NT2/D1 (cell line): ENCODE data around the gene PJA2.

ENCODE experiments used
- DNase-seq: peaks from one replicate; pipeline ENCODE4 v3.0.0-alpha.2; 2011; ENCODE audit warnings: low read depth, low spot score
- H3K27me3 ChIP-seq: 2 replicates; pipeline ENCODE4 v1.6.0; 2011; ENCODE audit warnings: mild to moderate bottlenecking; ENCODE audit not compliant: insufficient read length, insufficient read depth
- H3K36me3 ChIP-seq: 2 replicates; pipeline ENCODE4 v1.6.1; 2011; ENCODE audit warnings: mild to moderate bottlenecking, low read length, mixed read lengths; ENCODE audit not compliant: insufficient read depth, insufficient read length
- H3K4me1 ChIP-seq: 2 replicates; pipeline ENCODE4 v1.5.1; 2011; ENCODE audit not compliant: insufficient read depth, insufficient read length
- H3K4me3 ChIP-seq: 2 replicates; pipeline ENCODE4 v1.5.1; 2011; ENCODE audit warnings: low read depth; ENCODE audit not compliant: insufficient read length
- H3K9ac ChIP-seq: 2 replicates; pipeline ENCODE4 v1.6.0; 2011; ENCODE audit warnings: low read depth; ENCODE audit not compliant: insufficient read length
- H3K9me3 ChIP-seq: 2 replicates; pipeline ENCODE4 v1.5.1; 2011; ENCODE audit warnings: mild to moderate bottlenecking, low read length; ENCODE audit not compliant: insufficient read depth
- SUZ12 ChIP-seq: IDR thresholded peaks from 2 replicates; pipeline ENCODE4 v1.6.1; 2011; ENCODE audit not compliant: insufficient read length, insufficient read depth; ENCODE audit errors: extremely low read depth
- YY1 ChIP-seq: IDR thresholded peaks from 2 replicates; pipeline ENCODE4 v1.6.1; 2011; ENCODE audit not compliant: insufficient read length, insufficient read depth
- ZNF274 ChIP-seq: IDR thresholded peaks from 2 replicates; pipeline ENCODE4 v1.6.1; 2011; ENCODE audit warnings: mild to moderate bottlenecking, low read depth, low read length

The PJA2 gene

GRCh38 chr5:109394806-109395205 is 15.0 kb downstream of the PJA2 start:
- H3K9me3 ChIP-seq: no peaks in the 10 kb centered on the region
- TF ChIP-seq ZNF274: no peak
- TF ChIP-seq YY1: no peak
- TF ChIP-seq SUZ12: no peak
- H3K4me3 ChIP-seq: no peak overlapping the region
- H3K4me1 ChIP-seq: no peaks in the 10 kb centered on the region
- H3K27me3 ChIP-seq: no peaks in the 10 kb centered on the region
- H3K9ac ChIP-seq: no peak overlapping the region
- DNase-seq: no peak
- no peaks in the 10 kb centered on the region for H3K36me3 ChIP-seq

- Histone ChIP-seq H3K9me3 (no peaks in the 10 kb centered on the region), H3K9ac (no peak overlapping the region), H3K4me1 (no peaks in the 10 kb centered on the region), H3K36me3 (no peaks in the 10 kb centered on the region), H3K4me3 (no peak overlapping the region), H3K27me3 (no peaks in the 10 kb centered on the region)
- no peak for TF ChIP-seq YY1
- TF ChIP-seq ZNF274: no peak
- no peak for TF ChIP-seq SUZ12
- DNase-seq: no peak
These were observed 19.6 kb downstream of the PJA2 start for GRCh38 chr5:109390188-109390587.

DNA sequence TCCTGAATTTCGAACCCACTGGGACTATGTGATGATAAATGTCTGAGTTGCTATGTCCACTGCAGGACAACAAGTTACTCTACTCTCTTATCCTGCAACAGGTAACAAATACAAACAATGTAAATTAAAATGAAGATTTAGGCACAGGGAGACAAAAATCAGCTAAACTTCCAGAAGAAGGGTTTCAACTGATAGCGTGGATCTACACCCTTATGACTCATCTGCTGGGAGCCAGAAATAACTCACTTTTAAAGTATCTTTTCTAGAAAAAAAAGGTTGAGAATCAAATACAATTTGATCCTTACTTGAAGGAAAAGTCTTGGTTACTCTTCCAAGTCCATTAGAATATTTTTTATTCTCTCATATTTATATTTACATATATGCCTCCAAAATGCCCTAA is 21.4 kb downstream of the PJA2 start:
- Histone ChIP-seq H3K27me3 (no peaks in the 10 kb centered on the region), H3K36me3 (no peaks in the 10 kb centered on the region), H3K9ac (no peak overlapping the region), H3K4me3 (no peak overlapping the region), H3K9me3 (no peaks in the 10 kb centered on the region), H3K4me1 (no peaks in the 10 kb centered on the region)
- no peak for TF ChIP-seq ZNF274
- no peak for TF ChIP-seq SUZ12
- no peak for TF ChIP-seq YY1
- DNase-seq: no peak

GRCh38 chr5:109387408-109387974 is 22.3 kb downstream of the PJA2 start:
- H3K4me1 ChIP-seq: no peaks in the 10 kb centered on the region
- H3K4me3 ChIP-seq: no peak overlapping the region
- no peaks in the 10 kb centered on the region for H3K9me3 ChIP-seq
- no peak overlapping the region for H3K9ac ChIP-seq
- no peaks in the 10 kb centered on the region for H3K27me3 ChIP-seq
- H3K36me3 ChIP-seq: no peaks in the 10 kb centered on the region
- TF ChIP-seq SUZ12: no peak
- no peak for TF ChIP-seq YY1
- TF ChIP-seq ZNF274: no peak
- DNase-seq: no peak

DNA sequence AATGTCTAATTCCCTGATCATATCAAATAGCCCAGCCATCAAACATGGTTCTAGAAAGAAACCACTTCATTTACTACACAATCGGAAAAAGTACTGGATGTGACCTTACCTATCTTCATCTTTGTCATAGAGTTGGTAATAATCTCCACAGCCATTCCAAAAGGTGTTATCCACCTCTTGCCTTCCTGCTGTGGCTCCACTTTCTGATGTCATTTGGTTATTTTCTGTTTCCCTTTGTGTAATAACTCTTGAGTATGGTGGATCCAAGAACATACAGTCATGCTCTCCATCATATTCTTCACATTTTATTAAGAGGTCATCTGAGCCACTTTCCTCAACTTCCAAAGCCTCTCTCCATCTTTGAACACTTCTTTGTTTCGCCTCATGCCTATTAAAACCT is 31.7 kb downstream of the PJA2 start:
- Histone ChIP-seq H3K4me3 (no peak overlapping the region), H3K9ac (no peak overlapping the region), H3K4me1 (no peaks in the 10 kb centered on the region), H3K36me3 (peaks cover 24% of the 10 kb centered on the region), H3K27me3 (no peaks in the 10 kb centered on the region), H3K9me3 (no peaks in the 10 kb centered on the region)
- no peak for DNase-seq
- no peak for TF ChIP-seq YY1
- no peak for TF ChIP-seq SUZ12
- no peak for TF ChIP-seq ZNF274

- no peaks in the 10 kb centered on the region for H3K27me3 ChIP-seq
- H3K9ac ChIP-seq: no peak overlapping the region
- no peaks in the 10 kb centered on the region for H3K4me1 ChIP-seq
- DNase-seq: no peak
- H3K36me3 ChIP-seq: peaks cover 17% of the 10 kb centered on the region
- no peak for TF ChIP-seq ZNF274
- no peak for TF ChIP-seq YY1
- no peak for TF ChIP-seq SUZ12
- H3K4me3 ChIP-seq: no peak overlapping the region
- no peaks in the 10 kb centered on the region for H3K9me3 ChIP-seq
These were observed 35.1 kb downstream of the PJA2 start for GRCh38 chr5:109374625-109375024.

DNA sequence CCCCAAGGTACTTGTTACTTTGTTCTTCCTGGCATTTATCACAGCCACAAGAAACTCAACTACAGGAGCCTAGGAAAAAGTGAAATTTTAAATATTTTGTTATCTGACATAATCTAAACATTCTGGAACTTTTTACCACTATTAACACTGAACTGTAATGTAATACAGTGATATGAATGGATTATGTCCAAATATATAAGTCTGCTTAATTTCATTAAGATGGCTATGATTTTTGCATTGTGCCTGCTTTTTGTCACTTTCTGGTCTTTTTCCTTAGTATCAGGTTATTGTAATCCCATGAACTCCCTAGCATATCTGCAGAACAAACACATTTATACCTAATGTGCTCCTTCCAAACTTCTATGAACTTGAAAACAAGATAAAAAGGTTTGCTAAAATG is 35.8 kb downstream of the PJA2 start:
- Histone ChIP-seq H3K9ac (no peak overlapping the region), H3K9me3 (no peaks in the 10 kb centered on the region), H3K27me3 (no peaks in the 10 kb centered on the region), H3K4me3 (no peak overlapping the region), H3K4me1 (no peaks in the 10 kb centered on the region), H3K36me3 (peaks cover 10% of the 10 kb centered on the region)
- TF ChIP-seq ZNF274 (no peak), SUZ12 (no peak), YY1 (no peak)
- no peak for DNase-seq

DNA sequence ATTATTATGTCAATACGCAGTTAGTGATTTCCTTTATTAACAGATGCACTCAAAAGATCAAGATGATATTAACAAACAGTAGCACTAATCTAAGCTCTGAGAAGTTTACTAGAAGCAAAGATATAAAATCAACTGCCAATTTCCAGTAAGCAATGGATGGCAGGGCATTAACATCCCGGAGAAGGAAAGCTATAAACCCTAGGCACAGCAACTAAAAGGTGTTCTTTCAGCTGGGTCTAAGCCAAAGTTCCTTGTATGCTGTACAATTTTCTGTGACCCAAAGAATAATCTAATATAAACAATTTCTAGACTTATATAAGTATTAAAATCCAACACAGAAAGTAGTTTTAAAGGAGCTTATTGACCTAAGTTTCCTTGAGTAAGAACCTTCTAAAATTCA is 39.4 kb downstream of the PJA2 start:
- H3K27me3 ChIP-seq: no peaks in the 10 kb centered on the region
- no peak overlapping the region for H3K4me3 ChIP-seq
- H3K4me1 ChIP-seq: no peaks in the 10 kb centered on the region
- TF ChIP-seq ZNF274: no peak
- TF ChIP-seq SUZ12: no peak
- TF ChIP-seq YY1: no peak
- no peak overlapping the region for H3K9ac ChIP-seq
- H3K9me3 ChIP-seq: no peaks in the 10 kb centered on the region
- DNase-seq: no peak
- peaks cover 10% of the 10 kb centered on the region for H3K36me3 ChIP-seq
